Endothelial cell of umbilical vein (primary cell): ENCODE measurements around the gene BABAM2. TPM values are rescaled to one million over a fixed set of nuclear protein-coding genes. Genes with fewer than 3 reads are reported as not detected.

Source experiments
- BruUV-seq: library from RNA; stranded (reverse); fragments of 400-500 nt; replicated peaks from 2 replicates; lab custom pipeline; 2021; lab: Mats Ljungman, UMichigan
- CTCF ChIA-PET: fragments of 300-600, 350-600 bp; sonication (Branson Sonifier 250); formaldehyde crosslinking; loops from one replicate; lab custom pipeline; 2021; ENCODE audit warnings: antibody characterized with exemption, inconsistent platforms; lab: Charles Lee
- POLR2A ChIA-PET: fragments of 300-600, 350-600 bp; sonication (Branson Sonifier 250); formaldehyde crosslinking; loops from one replicate; lab custom pipeline; 2021; ENCODE audit warnings: antibody characterized with exemption, inconsistent platforms; lab: Charles Lee
- DNase-seq: peaks from one replicate; pipeline ENCODE4 v3.0.0-alpha.2; 2011; ENCODE audit warnings: low read depth, low spot score
- FAIRE-seq: peaks from 2 replicates; lab custom pipeline; 2011; peaks lifted over from hg19 to GRCh38; lab: Jason Lieb, UNC
- H2AFZ ChIP-seq: 2 replicates; pipeline ENCODE4 v1.6.0; 2012; ENCODE audit warnings: low read depth, low read length, control low read depth, inconsistent platforms
- H3K27ac ChIP-seq: 2 replicates; pipeline ENCODE4 v1.5.1; 2011; ENCODE audit warnings: low read depth, mild to moderate bottlenecking, control low read depth, low read length, moderate library complexity; ENCODE audit not compliant: insufficient read depth
- H3K27me3 ChIP-seq, 2 experiments: 2 replicates each; pipeline versions ENCODE4 v1.6.0 to v1.6.1; 2011; ENCODE audit warnings: low read length in 2 of 2, mixed read lengths in 1 of 2; ENCODE audit not compliant: control insufficient read depth in 2 of 2, insufficient read depth in 2 of 2
- H3K36me3 ChIP-seq, 2 experiments: 2 replicates in 1 of 2; 3 replicates in 1 of 2; pipeline ENCODE4 v1.5.1; 2011; ENCODE audit warnings: low read length in 2 of 2, mild to moderate bottlenecking in 1 of 2, moderate library complexity in 1 of 2; ENCODE audit not compliant: control insufficient read depth in 2 of 2, insufficient read depth in 2 of 2; ENCODE audit errors: extremely low read depth in 1 of 2
- H3K4me1 ChIP-seq: 3 replicates; pipeline ENCODE4 v1.5.1; 2011; ENCODE audit warnings: mild to moderate bottlenecking, low read length; ENCODE audit not compliant: control insufficient read depth, insufficient read depth; ENCODE audit errors: extremely low read depth
- H3K4me2 ChIP-seq: 2 replicates; pipeline ENCODE4 v1.6.1; 2011; ENCODE audit warnings: low read length, control low read depth, mixed read lengths; ENCODE audit not compliant: insufficient read depth
- H3K4me3 ChIP-seq, 3 experiments: fragments of 200-600 bp in 1 of 3; sonication (generic), shearing (Covaris generic) in 1 of 3; replicated peaks in 1 of 3; 2 replicates each; pipeline ENCODE4 v1.5.1; 2011 to 2016; ENCODE audit warnings: control low read depth in 3 of 3, low read length in 3 of 3, mild to moderate bottlenecking in 2 of 3, inconsistent platforms in 1 of 3, low read depth in 1 of 3, moderate library complexity in 1 of 3; ENCODE audit not compliant: insufficient read depth in 1 of 3
- H3K79me2 ChIP-seq: 2 replicates; pipeline ENCODE4 v1.6.0; 2012; ENCODE audit warnings: low read length, inconsistent platforms; ENCODE audit not compliant: control insufficient read depth, insufficient read depth
- H3K9ac ChIP-seq: replicated peaks from 2 replicates; pipeline ENCODE3; 2011; ENCODE audit warnings: low read length, control low read depth; ENCODE audit not compliant: insufficient read depth; ENCODE audit errors: extremely low read depth
- H3K9me1 ChIP-seq: replicated peaks from 3 replicates; pipeline ENCODE4 v1.6.0; 2011; ENCODE audit warnings: mild to moderate bottlenecking, low read length; ENCODE audit not compliant: control insufficient read depth, insufficient read depth; ENCODE audit errors: extremely low read depth
- H3K9me3 ChIP-seq: replicated peaks from 2 replicates; pipeline ENCODE4 v1.5.1; 2012; ENCODE audit warnings: low read length, inconsistent platforms; ENCODE audit not compliant: control insufficient read depth, insufficient read depth
- H4K20me1 ChIP-seq: replicated peaks from 2 replicates; pipeline ENCODE3; 2011; ENCODE audit warnings: mild to moderate bottlenecking, low read length; ENCODE audit not compliant: control insufficient read depth, insufficient read depth; ENCODE audit errors: extremely low read depth
- FOS ChIP-seq: IDR thresholded peaks from 2 replicates; pipeline ENCODE4 v1.6.1; 2011; ENCODE audit warnings: mild to moderate bottlenecking, low read length, moderate library complexity, borderline replicate concordance; ENCODE audit not compliant: insufficient read depth
- MYC ChIP-seq: IDR thresholded peaks from one replicate; pipeline ENCODE4 v1.6.1; 2011; ENCODE audit warnings: mild to moderate bottlenecking, low read depth, low read length
- dilution Hi-C: fragments of 300-500 bp; cut with MboI; formaldehyde crosslinking; loops from one replicate; pipeline ENCODE4 v1.15.0; 2019; ENCODE audit warnings: low sequenced_read_pairs; ENCODE audit not compliant: extremely low pct_ligation_motif_present
- intact Hi-C: fragments of 100-400 bp; cut with micrococcal nuclease; formaldehyde crosslinking; loops from one replicate; pipeline ENCODE4 v1.10.0; 2022
- polyA plus RNA-seq, 4 experiments: library from polyadenylated mRNA; depleted of rRNA in 3 of 4; stranded (reverse) in 3 of 4; unstranded in 1 of 4; fragments of >200 nt; gene quantifications; 2 replicates each; pipeline versions ENCODE4 v1.2.1 to v1.2.3, GENCODE V29; 2011 to 2012; ENCODE audit warnings: missing spikeins in 1 of 4
- total RNA-seq: library from RNA; stranded (reverse); gene quantifications from 2 replicates; pipeline ENCODE4 v1.2.3, GENCODE V29; 2021
- TF ChIP-seq, protein P1 (sequence below), 2 donors: IDR thresholded peaks; 1 replicate in 1 of 2; 2 replicates in 1 of 2; pipeline ENCODE4 v1.5.1; 2011; ENCODE audit warnings: low read length in 2 of 2, mild to moderate bottlenecking in 2 of 2, moderate library complexity in 2 of 2, control low read depth in 1 of 2, inconsistent platforms in 1 of 2, low read depth in 1 of 2; ENCODE audit not compliant: insufficient read depth in 1 of 2; ENCODE audit errors: extremely low read depth in 1 of 2

Gene BABAM2
- total and polyA plus RNA-seq, 2 donors (not counting 3 experiments of a cell fraction or from before 2014, with no cell fraction given) = 19.9 to 27.6 TPM

DNA sequence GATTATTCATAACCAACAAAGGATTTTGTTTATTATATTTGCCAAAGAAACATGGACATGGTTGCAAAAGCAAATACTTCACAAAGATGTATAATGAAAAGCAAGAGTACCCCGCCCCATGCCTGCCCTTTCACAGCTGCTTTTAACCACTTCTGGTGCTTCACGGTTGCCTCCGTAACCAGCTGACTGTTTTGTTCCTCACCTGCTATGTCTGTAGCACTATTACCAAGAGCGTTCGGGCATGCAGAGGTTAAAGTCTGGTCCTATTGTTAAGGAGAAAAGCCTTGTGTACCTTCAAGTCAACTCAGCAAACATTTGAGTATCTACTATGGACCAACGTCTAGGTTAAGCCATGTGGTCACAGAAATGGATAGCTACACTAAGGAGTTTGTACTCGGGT is 386.9 kb downstream of the BABAM2 start:
- ChIA-PET POLR2A (no interaction called here), CTCF (no interaction called here)
- Histone ChIP-seq H3K9me1 (no peaks in the 10 kb centered on the region), H3K4me3 (no peak overlapping the region), H3K4me1 (peaks cover 29% of the 10 kb centered on the region), H3K9ac (no peak overlapping the region), H2AFZ (no peak overlapping the region), H4K20me1 (no peaks in the 10 kb centered on the region), H3K27me3 (no peaks in the 10 kb centered on the region), H3K36me3 (no peaks in the 10 kb centered on the region), H3K9me3 (no peaks in the 10 kb centered on the region), H3K27ac (no peak overlapping the region), H3K79me2 (no peaks in the 10 kb centered on the region), H3K4me2 (no peak overlapping the region)
- no peak for DNase-seq
- BruUV-seq = no TSS peak
- FAIRE-seq = no peak
- intact Hi-C loops (loop anchor here (10.0 kb wide), 1 partner anchor 503 kb away; the partner anchor contains the start of gene MRPL33), dilution Hi-C loops (no loop called here)
- TF ChIP-seq MYC (no peak), FOS (no peak)
- TF ChIP-seq, protein P1, sequence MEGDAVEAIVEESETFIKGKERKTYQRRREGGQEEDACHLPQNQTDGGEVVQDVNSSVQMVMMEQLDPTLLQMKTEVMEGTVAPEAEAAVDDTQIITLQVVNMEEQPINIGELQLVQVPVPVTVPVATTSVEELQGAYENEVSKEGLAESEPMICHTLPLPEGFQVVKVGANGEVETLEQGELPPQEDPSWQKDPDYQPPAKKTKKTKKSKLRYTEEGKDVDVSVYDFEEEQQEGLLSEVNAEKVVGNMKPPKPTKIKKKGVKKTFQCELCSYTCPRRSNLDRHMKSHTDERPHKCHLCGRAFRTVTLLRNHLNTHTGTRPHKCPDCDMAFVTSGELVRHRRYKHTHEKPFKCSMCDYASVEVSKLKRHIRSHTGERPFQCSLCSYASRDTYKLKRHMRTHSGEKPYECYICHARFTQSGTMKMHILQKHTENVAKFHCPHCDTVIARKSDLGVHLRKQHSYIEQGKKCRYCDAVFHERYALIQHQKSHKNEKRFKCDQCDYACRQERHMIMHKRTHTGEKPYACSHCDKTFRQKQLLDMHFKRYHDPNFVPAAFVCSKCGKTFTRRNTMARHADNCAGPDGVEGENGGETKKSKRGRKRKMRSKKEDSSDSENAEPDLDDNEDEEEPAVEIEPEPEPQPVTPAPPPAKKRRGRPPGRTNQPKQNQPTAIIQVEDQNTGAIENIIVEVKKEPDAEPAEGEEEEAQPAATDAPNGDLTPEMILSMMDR (IDR thresholded peaks at IDR 0.05; ENCODE audit: extremely low read depth in 1 of 2, insufficient read depth in 1 of 2, low read depth in 1 of 2, low read length in 2 of 2) = no peak

DNA sequence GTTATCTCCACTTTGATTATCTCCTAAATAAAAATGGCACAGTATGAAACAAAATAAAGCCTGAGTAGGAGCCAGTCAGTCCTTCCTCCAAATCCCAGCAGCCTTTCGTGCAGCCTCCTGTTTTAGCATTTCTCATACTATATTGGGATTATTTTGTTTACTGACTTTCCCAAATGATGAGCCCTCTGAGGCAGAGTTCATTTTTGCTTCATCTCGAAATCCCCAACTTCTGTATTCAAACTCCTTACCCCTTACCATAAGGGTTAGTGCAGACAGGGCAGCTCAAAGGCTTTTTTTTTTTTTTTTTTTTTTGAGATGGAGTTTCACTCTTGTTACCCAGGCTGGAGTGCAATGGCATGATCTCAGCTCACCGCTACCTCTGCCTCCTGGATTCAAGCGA is 388.8 kb downstream of the BABAM2 start:
- Histone ChIP-seq H3K79me2 (no peaks in the 10 kb centered on the region), H3K9ac (no peak overlapping the region), H3K36me3 (no peaks in the 10 kb centered on the region), H2AFZ (no peak overlapping the region), H3K4me1 (peaks cover 27% of the 10 kb centered on the region), H3K27ac (no peak overlapping the region), H3K4me2 (no peak overlapping the region), H3K9me1 (no peaks in the 10 kb centered on the region), H3K9me3 (no peaks in the 10 kb centered on the region), H4K20me1 (no peaks in the 10 kb centered on the region), H3K4me3 (no peak overlapping the region), H3K27me3 (no peaks in the 10 kb centered on the region)
- dilution Hi-C loops = no loop called here
- TF ChIP-seq, protein P1 (IDR thresholded peaks at IDR 0.05; ENCODE audit: extremely low read depth in 1 of 2, insufficient read depth in 1 of 2, low read depth in 1 of 2, low read length in 2 of 2) = no peak
- CTCF ChIA-PET = no interaction called here
- FAIRE-seq (no peak), DNase-seq (no peak)
- no TSS peak for BruUV-seq
- POLR2A ChIA-PET = interaction anchor here (0.6 kb wide), 1 partner anchor 115 kb away, joined by 3 read pairs; no protein-coding TSS in a partner anchor
- intact Hi-C loops = loop anchor here (10.0 kb wide), 1 partner anchor 505 kb away; the partner anchor contains the start of gene MRPL33
